ENCODE results near the gene RGL3. TPM values are rescaled to one million over a fixed set of nuclear protein-coding genes. Genes with fewer than 3 reads are reported as not detected.
A peak's percentile ranks its signal among the peaks of the same experiment; 100 is the strongest.

The RGL3 gene
- total and polyA plus RNA-seq, 9 of the 15 experiments (the other 6 are each of a cell fraction or from before 2014, with no cell fraction given), result 0.12 to 0.61 (median 0.32) TPM; not detected in 4

DNA sequence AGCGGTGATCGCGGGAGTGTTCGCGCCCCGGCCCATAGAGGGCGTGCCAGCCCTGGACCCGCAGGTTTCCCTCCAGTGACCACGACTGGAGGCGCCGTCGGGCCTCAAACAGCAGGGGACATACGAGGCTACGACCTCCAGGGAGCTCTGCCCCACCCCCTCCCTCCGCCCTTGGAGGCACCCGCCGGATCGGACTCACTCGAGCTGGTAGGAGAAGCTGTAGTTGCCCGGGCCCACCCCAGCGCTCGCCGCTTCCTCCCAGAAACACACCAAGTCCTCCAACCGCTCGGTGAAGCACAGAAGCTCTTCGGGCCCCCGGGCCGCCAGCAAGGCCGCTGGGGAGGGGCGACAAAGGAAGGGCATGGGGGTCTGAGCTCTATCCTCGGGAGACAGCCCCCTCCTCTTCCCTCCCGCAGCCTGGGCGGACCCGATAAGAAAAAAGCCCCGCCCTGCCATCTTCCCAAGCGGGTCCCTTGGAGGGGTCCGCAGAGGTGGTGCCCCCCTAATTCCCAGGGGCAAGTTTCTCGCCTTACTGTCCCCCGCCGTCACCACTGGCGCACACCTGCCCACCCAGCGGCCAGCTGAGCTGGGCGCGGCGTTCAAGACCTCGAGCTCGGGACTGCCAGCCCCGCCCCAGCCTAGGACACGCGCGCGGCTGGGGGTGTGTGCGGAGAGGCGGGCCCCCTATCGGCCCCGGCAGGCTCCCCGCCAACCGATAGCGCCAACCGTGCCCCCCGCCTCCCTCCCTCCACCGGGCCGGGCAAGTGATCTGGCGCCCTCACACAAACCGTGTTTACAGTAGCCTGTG is 36.0 kb downstream of the RGL3 start (continued):
- TF ChIP-seq DDX20 (tag; IDR thresholded peaks at IDR 0.05; ENCODE audit: low read depth) (no peak), ZNF140 (CRISPR knock-in tag; IDR thresholded peaks at IDR 0.05) (no peak), STAG1 (CRISPR knock-in tag; IDR thresholded peaks at IDR 0.05; ENCODE audit: borderline replicate concordance) (no peak; the same call in 1 of the 2 replicates), GABPB1 (CRISPR knock-in tag; IDR thresholded peaks at IDR 0.05) (peak; percentile 39; the same call in 1 of the 2 replicates), NUFIP1 (IDR thresholded peaks at IDR 0.05; ENCODE audit: partially characterized antibody) (no peak), PURB (CRISPR knock-in tag; IDR thresholded peaks at IDR 0.05; ENCODE audit: low read depth) (no peak), ZNF77 (CRISPR knock-in tag; IDR thresholded peaks at IDR 0.05) (no peak), ZFP36 (IDR thresholded peaks at IDR 0.05; ENCODE audit: low read depth, low read length, partially characterized antibody) (no peak), RCOR1 (IDR thresholded peaks at IDR 0.05; ENCODE audit: borderline replicate concordance in 1 of 2, low read depth in 2 of 2, low read length in 2 of 2) (peak in 1 of 2 experiments; percentile 75; a peak in 2 of 4 replicates), HMG20A (CRISPR knock-in tag; conservative IDR thresholded peaks at IDR 0.05) (no peak), ZZZ3 (IDR thresholded peaks at IDR 0.05) (no peak), ZNF311 (CRISPR knock-in tag; IDR thresholded peaks at IDR 0.05) (no peak), RB1 (IDR thresholded peaks at IDR 0.05; ENCODE audit: low read depth) (peak; percentile 95), BCL6 (CRISPR knock-in tag; IDR thresholded peaks at IDR 0.05) (no peak), ZNF253 (CRISPR knock-in tag; conservative IDR thresholded peaks at IDR 0.05) (no peak), SNIP1 (IDR thresholded peaks at IDR 0.05; ENCODE audit: low read depth) (no peak), HEY1 (CRISPR knock-in tag; IDR thresholded peaks at IDR 0.05; ENCODE audit: borderline replicate concordance) (no peak), BCOR (IDR thresholded peaks at IDR 0.05) (0 out of 2 replicates have a peak, but pooled peaks have one; percentile 19), CHD2 (IDR thresholded peaks at IDR 0.05; ENCODE audit: low read depth, low read length) (0 out of 2 replicates have a peak, but pooled peaks have one; percentile 40), PHB2 (IDR thresholded peaks at IDR 0.05; ENCODE audit: low read depth) (no peak)
- TF ChIP-seq, protein P1, sequence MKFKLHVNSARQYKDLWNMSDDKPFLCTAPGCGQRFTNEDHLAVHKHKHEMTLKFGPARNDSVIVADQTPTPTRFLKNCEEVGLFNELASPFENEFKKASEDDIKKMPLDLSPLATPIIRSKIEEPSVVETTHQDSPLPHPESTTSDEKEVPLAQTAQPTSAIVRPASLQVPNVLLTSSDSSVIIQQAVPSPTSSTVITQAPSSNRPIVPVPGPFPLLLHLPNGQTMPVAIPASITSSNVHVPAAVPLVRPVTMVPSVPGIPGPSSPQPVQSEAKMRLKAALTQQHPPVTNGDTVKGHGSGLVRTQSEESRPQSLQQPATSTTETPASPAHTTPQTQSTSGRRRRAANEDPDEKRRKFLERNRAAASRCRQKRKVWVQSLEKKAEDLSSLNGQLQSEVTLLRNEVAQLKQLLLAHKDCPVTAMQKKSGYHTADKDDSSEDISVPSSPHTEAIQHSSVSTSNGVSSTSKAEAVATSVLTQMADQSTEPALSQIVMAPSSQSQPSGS (CRISPR knock-in tag; IDR thresholded peaks at IDR 0.05), result no peak
- TF ChIP-seq, protein P2, sequence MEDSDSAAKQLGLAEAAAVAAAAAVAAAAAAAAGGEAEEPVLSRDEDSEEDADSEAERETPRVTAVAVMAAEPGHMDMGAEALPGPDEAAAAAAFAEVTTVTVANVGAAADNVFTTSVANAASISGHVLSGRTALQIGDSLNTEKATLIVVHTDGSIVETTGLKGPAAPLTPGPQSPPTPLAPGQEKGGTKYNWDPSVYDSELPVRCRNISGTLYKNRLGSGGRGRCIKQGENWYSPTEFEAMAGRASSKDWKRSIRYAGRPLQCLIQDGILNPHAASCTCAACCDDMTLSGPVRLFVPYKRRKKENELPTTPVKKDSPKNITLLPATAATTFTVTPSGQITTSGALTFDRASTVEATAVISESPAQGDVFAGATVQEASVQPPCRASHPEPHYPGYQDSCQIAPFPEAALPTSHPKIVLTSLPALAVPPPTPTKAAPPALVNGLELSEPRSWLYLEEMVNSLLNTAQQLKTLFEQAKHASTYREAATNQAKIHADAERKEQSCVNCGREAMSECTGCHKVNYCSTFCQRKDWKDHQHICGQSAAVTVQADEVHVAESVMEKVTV (CRISPR knock-in tag; IDR thresholded peaks at IDR 0.05), result no peak
- TF ChIP-seq, protein P3, sequence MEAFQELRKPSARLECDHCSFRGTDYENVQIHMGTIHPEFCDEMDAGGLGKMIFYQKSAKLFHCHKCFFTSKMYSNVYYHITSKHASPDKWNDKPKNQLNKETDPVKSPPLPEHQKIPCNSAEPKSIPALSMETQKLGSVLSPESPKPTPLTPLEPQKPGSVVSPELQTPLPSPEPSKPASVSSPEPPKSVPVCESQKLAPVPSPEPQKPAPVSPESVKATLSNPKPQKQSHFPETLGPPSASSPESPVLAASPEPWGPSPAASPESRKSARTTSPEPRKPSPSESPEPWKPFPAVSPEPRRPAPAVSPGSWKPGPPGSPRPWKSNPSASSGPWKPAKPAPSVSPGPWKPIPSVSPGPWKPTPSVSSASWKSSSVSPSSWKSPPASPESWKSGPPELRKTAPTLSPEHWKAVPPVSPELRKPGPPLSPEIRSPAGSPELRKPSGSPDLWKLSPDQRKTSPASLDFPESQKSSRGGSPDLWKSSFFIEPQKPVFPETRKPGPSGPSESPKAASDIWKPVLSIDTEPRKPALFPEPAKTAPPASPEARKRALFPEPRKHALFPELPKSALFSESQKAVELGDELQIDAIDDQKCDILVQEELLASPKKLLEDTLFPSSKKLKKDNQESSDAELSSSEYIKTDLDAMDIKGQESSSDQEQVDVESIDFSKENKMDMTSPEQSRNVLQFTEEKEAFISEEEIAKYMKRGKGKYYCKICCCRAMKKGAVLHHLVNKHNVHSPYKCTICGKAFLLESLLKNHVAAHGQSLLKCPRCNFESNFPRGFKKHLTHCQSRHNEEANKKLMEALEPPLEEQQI (IDR thresholded peaks at IDR 0.05), result no peak
